Effector CD8-positive, alpha-beta T cell (primary cell): ENCODE results near the gene MRPL49.

Source experiments
- DNase-seq: peaks from one replicate; lab custom pipeline; 2025; lab: John Stamatoyannopoulos, UW
- total RNA-seq, 4 experiments: gene quantifications; one replicate each; lab custom pipeline; 2026; lab: John Stamatoyannopoulos, UW

Gene MRPL49
- total RNA-seq: 71.2 to 101 (median 73.6) reads per million in 4 experiments

DNA sequence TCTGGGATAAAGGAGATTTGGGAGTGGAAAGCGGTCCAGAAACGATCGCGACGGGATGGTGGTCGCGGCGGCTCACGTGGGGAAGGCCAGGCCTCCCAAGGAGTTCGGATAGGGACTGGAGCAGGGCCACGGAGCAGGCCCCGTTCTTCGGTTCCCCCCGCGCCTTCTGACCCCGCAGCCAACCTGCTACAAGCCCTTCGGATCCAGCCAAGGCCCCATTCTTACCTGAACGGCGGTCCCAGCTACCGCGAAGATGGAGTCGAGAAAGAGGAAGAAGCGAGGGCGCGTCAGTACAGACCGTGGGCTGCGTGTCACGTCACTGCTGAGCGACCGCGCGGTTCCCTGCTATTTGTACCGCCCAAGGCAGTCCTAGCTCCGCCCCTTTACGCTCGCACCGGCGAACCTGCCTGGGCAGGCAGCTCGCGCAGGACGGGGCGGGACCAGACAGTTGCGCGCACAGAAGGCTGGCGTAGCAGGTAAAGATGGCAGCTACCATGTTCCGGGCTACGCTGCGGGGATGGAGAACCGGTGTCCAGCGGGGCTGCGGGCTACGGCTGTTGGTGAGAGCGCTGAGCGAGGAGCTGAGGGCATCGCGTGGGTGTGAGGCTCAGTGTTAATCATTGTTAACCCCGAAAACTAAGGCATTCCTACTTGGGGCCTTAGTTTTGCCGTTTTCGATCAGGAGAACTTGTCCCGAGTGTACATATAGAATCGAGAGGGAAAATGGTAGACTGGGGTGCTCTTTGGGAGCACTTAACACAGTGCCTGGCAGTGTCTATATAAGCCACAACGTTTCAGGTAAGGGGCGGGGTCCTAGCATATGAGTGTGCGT lies at the start of gene MRPL49, which contains the start of gene FAU:
MRPL49 (plus strand) TSS at position 457 of the 832 bp plus-strand sequence; CDS start at position 483, 26 bp downstream.
FAU (minus strand) TSS at position 270 of the 832 bp plus-strand sequence. CDS start 321 bp downstream, outside the sequence.
- peak; percentile 95 for DNase-seq

DNA sequence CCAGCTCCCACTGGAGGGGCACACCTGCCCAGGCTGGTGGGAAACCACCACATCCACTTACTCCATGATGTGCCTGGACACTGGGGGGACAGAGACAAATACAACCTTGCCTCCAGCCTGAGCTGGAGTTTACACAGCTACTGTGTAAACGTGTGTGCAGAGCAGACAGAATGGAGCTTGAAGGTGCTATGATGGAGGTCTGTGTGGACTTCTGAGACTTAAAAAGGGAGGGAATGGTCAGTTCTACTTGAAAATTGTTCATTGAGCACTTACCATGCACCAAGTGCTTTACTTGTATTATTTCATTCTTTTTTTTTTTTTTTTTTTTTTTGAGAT lies 49.5 kb upstream of the MRPL49 start:
- no peak for DNase-seq

DNA sequence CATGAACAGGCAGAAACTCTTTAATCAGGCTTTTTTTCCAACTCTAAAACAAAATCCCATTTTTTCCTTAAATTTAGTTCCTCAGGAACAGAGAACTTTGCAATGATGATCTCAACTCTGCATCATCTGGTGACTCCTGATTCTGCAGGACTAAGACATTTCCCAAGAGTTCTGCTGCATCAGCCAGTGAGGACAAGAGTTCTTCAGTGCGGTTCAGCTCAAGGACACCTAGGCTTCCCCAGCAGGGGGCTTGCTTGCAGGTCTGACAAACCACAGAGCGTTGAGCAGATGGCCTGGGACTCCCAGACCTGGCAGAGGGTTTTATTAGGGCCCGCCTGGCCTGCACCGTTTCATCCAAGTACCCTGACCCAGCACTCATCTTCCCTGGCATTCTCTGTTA lies 44.7 kb upstream of the MRPL49 start:
- DNase-seq: no peak

DNA sequence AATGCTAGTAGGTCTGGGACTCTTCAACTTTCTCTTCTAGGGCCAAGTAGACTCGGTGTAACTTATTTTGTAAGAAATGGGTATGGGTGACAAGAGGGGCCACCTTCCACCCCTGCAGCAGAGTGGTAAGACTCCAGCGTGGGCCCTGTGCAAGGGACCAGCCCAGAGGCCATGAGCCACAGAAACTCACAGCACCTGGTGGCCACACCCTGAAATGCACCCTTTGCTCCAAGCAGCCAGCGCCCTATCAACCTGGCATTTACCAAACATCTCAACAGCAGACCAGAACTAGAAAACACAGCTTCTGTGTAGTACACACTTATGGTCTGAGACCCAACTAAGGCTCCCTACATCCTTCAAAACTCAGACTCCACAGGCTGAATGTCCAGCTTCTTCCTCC lies 44.0 kb upstream of the MRPL49 start:
- DNase-seq: peak; percentile 34

DNA sequence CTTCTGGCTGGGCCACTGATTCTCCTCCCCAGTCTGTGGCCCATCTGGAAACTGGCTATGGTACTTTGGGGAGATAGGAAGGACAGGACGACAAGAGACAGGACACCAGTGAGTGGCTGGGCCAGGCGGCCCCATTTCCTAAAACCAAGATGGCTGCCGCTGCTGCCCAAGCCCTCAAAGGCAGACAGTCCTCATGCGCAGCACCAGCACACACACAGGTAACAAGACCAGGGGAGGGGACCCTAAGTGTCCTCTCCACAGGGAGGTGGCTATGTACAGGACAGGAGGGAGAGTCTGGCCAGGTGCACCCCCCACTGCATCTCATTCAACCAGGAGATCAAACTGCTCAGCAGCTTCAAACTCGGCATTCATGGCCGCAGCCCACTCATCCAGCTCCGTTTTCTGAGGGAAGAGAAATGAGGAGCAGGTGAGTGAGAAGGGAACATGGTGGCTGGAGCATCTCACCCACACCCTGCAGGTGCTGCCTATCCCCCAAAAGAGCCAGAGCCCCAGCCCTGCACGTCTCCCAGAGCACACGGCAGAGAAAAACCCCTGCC lies 43.3 kb upstream of the MRPL49 start:
- no peak for DNase-seq

DNA sequence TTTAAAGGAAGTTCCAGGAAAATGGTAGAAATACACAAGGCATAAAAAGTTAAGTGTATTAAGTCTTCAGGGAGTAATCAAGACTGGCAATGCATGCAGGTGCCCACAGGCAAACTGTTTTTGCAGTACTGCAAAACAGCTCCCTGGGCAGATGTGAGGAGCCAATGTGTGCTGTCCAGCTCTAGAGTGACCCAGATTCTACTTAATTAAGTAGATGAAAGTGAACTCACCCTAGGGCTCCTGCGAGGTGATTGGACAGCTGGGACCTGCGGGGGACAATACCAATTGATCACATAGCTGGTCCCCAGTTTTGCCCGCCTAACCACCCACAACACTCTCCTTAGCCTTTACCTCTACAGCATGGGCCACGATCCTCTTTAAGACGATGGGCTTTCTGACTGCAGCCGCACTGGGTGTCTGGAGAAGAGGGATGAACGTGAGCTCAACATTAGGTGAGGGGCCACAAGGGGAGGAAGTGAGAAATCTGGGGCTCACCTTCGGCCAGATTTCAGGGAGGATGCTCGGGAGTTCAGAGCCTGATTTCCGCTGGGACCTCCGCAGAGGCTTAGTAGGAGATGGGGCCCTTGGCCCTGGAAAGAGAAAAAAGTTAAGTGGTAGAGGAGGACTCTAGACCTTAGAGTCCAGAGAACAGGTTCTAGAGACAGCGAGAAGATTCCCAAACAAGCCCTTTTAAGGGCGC lies 38.8 kb upstream of the MRPL49 start:
- DNase-seq: no peak

DNA sequence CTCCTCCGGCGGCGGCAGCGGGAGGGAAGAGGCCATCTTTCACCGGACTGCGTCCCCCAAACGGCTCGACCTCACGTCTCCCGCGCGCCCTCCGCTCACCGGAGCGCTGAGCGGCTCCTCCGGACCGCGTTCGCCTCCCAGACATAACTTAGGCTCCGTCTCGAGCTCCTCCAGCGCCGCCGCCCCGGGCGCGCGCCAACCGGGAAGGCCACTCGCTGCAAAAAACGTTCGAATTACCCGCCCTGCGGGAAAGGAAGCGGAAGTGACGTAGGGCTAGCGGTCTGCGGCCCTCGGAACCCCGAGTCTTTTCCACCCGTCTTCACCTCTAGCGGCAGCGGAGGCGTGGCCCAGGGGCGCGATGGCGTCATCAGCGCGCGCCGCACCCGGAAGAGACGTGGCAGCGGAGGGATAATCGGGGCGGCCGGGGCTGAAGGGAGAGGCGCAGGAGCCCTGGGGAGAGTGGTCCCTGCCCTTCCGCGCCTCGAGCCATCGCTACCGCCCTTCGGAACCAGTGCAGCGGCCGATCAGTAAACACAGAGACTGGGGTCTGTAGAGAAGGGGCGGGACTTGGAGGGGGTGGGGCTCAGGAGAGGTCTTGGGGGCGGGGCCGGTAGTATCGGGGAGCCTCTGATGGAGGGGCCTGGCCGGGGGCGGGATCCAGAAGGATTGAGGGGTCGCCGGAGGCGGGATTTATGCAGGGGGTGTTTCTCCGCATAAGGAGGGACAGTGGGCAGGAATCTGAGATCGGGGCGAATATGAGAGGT lies 38.1 kb upstream of the MRPL49 start, which contains the start of the genes CDCA5 and ZFPL1:
CDCA5 (minus strand) TSS at position 207 of the 764 bp plus-strand sequence; CDS start at position 145, 62 bp downstream.
ZFPL1 (plus strand) TSS at position 389 of the 764 bp plus-strand sequence. CDS start 477 bp downstream, outside the sequence.
- DNase-seq: peak; percentile 93

DNA sequence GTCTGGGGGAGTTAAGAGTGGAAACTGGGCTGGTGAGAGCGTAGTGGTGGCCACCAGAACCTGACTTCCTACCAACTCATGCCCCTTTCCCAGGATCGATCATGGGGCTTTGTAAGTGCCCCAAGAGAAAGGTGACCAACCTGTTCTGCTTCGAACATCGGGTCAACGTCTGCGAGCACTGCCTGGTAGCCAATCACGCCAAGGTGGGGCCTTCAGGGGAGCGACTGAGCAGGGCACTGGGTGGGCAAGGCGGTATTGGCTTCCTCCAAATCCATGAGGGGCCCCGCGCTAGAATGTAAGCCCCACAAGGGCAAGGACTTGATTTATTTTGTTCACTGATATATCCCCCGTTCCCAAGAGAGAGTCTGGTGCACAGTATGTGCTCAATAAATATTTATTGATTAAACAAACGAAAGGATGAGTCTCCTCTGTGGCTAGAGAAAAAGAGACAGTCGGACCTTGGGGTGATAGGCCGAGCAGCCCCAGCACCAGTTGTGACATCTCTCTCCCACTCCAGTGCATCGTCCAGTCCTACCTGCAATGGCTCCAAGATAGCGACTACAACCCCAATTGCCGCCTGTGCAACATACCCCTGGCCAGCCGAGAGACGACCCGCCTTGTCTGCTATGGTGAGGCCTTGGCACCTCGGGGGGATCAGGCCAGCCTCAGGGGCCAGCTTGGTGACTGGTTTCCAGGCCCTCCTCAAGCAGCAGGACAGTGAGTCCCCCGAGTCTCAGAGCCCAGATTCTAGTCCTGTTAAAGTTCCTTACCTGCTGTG lies 37.3 kb upstream of the MRPL49 start:
- DNase-seq: no peak

DNA sequence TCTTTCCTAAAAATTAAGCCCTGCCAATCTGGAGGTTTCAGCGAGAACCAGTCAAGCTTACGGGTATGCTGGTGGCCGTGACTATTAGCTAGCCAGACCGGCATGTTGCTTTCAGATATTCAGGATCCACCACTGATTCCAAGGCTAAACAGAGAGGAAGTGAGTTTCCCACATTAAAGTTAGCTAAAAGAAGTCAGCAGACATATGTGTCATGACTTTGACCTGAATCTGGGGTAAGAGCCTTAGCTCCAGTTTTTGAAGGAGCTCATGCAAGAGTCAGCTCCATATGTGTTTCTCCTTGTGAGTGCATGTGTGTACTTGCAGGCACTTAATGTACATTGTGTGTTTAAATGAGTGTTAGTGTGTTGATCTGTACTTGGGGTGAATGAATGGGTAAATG lies 36.7 kb upstream of the MRPL49 start:
- no peak for DNase-seq

DNA sequence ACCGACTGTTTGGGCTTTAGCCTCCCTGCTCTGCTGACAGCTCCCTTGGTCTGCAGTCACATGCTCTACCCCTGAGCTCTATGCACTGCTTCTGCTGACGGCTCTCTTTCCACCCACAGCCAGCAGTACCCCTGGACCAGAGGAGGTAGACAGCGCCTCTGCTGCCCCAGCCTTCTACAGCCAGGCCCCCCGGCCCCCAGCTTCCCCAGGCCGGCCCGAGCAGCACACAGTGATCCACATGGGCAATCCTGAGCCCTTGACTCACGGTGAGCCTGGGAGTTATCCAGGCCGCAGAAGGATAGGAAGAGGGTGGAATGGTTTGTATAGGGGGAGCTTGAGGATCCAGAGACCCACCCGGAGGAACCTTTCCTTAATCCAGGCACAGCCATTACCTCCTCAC lies 35.3 kb upstream of the MRPL49 start:
- no peak for DNase-seq

DNA sequence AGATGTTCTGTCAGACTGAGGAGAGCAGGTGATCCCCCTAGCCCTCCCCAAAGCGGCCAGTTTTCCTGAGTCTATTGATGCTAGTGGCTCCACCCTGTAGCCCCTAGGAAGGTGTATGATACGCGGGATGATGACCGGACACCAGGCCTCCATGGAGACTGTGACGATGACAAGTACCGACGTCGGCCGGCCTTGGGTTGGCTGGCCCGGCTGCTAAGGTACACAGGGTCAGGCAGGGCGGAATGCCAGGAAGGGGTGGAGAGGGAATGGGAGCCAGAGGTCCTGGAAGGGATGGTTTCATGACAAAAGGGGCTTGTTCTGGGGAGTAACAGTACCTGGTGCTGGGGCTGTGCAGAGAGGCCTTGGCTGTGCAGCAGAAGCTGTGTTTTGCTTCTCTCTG lies 34.9 kb upstream of the MRPL49 start:
- no peak for DNase-seq

DNA sequence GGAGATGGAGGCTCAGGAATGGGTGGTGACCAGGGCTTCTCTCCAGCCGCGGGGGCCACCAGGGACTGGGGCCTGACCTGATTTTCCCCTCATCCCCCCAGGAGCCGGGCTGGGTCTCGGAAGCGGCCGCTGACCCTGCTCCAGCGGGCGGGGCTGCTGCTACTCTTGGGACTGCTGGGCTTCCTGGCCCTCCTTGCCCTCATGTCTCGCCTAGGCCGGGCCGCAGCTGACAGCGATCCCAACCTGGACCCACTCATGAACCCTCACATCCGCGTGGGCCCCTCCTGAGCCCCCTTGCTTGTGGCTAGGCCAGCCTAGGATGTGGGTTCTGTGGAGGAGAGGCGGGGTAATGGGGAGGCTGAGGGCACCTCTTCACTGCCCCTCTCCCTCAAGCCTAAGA lies 34.3 kb upstream of the MRPL49 start:
- no peak for DNase-seq

DNA sequence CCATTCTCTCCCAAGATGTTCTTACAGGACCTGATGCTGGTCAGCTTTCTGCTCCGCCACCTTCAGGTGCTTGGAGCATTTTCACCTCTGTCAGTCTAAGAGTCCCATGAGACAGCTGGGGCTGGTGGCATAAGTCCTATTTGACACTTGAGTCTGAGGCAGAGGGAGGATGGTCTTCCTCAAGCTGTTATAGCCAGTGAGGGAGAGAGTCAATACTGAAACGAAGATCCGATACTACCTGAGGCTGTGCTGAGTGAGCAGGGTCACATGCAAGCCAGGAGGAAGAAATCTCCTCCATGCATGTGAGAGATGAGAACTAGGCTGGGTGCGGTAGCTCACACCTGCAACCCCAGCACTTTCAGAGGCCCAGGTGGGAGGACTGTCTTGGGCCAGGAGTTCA lies 32.5 kb upstream of the MRPL49 start:
- no peak for DNase-seq

DNA sequence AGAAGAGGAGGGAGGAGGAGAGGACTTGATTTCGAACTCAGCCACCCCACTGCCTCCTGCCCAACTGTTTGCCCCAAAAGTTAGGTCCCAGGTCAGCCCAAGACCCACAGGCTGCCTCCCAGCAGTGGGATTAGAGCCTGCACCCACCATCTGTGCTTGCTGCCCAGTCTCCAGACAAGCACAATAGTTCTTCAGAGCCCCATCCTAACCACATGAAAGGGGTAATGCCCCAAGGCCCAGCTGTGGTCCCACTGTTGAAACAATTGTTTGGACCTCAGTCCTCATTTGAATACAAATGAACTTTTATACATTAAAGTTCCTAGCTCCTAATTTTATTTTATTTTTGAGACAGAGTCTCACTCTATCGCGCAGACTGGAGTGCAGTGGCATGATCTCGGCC lies 31.5 kb upstream of the MRPL49 start:
- DNase-seq: no peak

DNA sequence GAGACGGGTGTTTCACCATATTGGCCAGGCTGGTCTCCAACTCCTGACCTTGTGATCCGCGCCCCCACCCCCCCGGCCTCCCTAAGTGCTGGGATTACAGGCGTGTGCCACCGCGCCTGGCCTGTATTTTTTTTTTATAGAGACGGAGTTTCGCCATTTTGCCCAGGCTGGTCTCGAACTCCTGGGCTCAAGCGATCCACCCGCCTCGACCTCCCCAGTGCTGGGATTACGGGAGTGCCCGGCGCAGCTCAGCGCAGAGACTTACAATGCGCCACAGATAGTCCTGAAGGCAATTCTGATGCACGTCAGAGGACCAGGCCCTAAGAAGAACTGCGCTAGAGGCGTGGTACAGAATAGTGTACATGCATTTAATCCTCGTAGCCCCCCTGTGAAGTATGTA lies 26.7 kb upstream of the MRPL49 start:
- no peak for DNase-seq

DNA sequence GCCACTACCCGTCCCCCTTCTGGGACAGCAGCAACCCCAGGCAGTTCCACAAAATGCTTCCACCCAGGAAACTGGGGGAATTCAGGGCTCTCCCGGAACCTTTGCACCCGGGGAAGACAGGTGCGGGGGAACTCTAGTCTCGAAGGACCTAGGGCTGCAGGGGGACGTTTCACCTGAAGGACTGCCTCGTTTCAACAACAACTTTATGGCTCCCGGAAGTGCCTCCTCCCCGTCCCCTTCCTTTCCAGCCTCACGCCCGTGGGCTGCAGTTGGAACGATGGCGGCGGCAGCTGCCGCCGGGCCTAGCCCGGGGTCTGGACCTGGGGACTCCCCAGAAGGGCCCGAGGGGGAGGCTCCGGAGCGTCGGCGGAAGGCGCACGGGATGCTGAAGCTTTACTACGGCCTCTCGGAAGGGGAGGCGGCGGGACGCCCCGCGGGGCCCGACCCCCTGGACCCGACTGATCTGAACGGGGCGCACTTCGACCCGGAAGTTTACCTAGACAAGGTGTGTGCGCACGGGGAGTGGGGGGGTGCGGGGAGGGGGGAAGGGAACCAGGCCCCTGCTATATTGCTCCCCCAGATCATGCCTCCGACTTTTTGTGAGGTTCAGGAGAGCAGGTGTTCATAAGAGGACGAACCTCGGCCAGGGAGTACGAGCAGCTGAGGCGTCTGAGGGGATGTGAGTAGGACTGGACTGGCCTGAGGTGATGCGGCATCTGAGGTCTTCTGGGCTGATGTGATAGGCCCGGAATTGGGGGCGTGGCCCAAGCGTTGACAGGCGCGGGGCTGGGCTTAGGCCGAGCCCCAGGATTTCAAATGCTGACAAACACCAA lies 25.9 kb upstream of the MRPL49 start, which contains the start of gene VPS51:
VPS51 (plus strand) TSS at position 241 of the 833 bp plus-strand sequence; CDS start at position 278, 37 bp downstream.
- DNase-seq: peak; percentile 74

DNA sequence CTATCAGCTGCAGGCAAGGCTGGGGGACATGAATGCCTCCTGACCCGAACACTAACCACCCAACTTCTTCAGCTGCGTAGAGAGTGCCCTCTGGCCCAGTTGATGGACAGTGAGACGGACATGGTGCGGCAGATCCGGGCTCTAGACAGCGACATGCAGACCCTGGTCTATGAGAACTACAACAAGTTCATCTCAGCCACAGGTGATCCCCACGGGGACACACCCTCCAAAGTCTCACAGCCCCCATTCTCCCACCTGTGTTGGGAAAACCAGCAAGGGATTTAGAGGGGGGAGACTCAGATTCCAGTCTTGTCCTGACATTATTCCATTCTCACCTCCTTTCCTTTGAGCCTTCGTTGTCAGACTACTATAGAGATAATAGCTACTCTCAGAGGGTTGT lies 25.2 kb upstream of the MRPL49 start:
- no peak for DNase-seq

DNA sequence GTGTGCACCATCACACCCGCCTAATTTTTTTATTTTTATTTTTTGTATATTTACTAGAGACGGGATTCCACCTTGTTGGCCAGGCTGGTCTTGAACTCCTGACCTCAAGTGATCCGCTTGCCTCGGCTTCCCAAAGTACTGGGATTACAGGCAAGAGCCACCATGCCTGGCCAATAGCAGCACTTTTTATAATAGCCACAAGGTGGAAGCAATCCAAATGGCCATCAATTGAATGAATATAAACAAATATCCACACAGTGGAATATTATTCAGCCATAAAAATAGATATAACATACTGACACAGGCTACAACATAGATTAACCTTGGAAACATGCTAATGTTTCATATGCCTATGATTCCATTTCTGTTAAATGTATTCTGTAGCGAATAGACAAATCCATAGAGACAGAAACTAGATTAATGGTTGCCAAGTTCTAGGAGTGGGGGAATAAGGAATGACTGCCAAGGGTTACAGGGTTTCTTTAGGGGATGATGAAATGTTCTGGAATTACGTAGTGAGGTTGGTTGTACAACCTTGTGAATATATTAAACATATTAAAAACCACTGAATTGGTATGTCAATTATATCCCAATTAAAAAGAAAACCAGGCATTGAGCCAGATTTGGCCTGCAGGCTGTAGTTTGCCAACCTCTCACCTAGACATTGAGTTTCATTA lies 21.3 kb upstream of the MRPL49 start:
- DNase-seq: no peak
